ENCODE results near the gene MAML2. TPM values are rescaled to one million over a fixed set of nuclear protein-coding genes. Genes with fewer than 3 reads are reported as not detected.

Gene MAML2
- total RNA-seq, 1 experiment from 2014 or later = 2.9 TPM

DNA sequence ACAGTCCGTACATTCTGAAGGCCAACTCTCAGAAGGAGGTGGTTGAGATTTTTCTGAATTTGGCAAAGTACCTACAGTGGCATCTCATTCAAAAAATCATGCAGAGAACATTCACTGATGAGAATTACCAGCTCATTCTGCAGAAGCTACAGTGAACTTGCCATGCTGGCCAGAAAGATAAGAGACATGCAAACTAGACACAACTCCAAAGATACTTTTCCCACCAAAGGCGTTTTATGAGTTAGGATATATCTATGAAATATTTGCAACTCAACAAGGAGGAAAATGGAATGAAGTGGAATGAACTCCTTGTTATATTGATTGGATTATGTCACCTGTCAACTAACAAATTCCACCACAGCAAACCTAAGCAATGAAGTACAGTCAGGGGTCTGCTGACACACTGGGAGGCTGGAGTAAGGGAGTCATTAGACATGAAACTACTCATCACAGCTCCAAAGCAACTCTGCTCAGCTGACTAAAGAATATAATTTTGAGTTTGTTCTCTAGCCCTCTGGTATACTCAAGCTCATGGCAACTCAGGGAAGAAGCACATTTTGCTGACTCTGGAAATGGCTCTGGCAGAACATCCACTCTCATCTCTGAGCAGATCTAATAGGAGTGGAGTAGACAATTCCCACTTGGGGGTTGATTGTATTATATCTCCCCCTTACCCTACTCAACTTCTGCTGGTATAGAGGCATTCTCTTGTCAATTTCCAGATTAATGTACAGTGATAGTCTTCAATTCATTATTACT lies 22.9 kb downstream of the MAML2 start:
- BruUV-seq (replicated peaks) = no TSS peak
- H3K9me3 ChIP-seq (ENCODE audit: control insufficient read depth, insufficient read depth, low read depth, low read length) = no peaks in the 10 kb centered on the region
- no peak for DNase-seq (ENCODE audit: low read depth, low spot score)
- H3K36me3 ChIP-seq (ENCODE audit: control insufficient read depth, insufficient read depth, low read length) = no peaks in the 10 kb centered on the region
- POLR2A ChIA-PET = interaction anchor here (0.5 kb wide), 1 partner anchor 252 kb away, joined by 5 read pairs; no protein-coding TSS in a partner anchor
- H3K27me3 ChIP-seq (ENCODE audit: control insufficient read depth, insufficient read depth, low read length) = no peaks in the 10 kb centered on the region
- ATAC-seq = no peak
- no peak overlapping the region for H3K27ac ChIP-seq (ENCODE audit: low read length)
- intact Hi-C loops (cut with micrococcal nuclease; ENCODE audit: unreplicated experiment) (no loop called here), in situ Hi-C loops (cut with HindIII; ENCODE audit: low pct_unique_long_range_greater_than_20kb, low sequenced_read_pairs) (no loop called here)
- no peak overlapping the region for H3K4me3 ChIP-seq (ENCODE audit: low read depth in 2 of 2, low read length in 2 of 2)
- CTCF ChIA-PET = no interaction called here
- TF ChIP-seq, protein P1, sequence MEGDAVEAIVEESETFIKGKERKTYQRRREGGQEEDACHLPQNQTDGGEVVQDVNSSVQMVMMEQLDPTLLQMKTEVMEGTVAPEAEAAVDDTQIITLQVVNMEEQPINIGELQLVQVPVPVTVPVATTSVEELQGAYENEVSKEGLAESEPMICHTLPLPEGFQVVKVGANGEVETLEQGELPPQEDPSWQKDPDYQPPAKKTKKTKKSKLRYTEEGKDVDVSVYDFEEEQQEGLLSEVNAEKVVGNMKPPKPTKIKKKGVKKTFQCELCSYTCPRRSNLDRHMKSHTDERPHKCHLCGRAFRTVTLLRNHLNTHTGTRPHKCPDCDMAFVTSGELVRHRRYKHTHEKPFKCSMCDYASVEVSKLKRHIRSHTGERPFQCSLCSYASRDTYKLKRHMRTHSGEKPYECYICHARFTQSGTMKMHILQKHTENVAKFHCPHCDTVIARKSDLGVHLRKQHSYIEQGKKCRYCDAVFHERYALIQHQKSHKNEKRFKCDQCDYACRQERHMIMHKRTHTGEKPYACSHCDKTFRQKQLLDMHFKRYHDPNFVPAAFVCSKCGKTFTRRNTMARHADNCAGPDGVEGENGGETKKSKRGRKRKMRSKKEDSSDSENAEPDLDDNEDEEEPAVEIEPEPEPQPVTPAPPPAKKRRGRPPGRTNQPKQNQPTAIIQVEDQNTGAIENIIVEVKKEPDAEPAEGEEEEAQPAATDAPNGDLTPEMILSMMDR (IDR thresholded peaks at IDR 0.05) = no peak
- no peak for TF ChIP-seq TCF7L2 (IDR thresholded peaks at IDR 0.05; ENCODE audit: low read depth, low read length)
- no peak for TF ChIP-seq SIN3A (IDR thresholded peaks at IDR 0.05; ENCODE audit: borderline replicate concordance, insufficient read depth, low read depth, low read length)
- TF ChIP-seq, protein P2, sequence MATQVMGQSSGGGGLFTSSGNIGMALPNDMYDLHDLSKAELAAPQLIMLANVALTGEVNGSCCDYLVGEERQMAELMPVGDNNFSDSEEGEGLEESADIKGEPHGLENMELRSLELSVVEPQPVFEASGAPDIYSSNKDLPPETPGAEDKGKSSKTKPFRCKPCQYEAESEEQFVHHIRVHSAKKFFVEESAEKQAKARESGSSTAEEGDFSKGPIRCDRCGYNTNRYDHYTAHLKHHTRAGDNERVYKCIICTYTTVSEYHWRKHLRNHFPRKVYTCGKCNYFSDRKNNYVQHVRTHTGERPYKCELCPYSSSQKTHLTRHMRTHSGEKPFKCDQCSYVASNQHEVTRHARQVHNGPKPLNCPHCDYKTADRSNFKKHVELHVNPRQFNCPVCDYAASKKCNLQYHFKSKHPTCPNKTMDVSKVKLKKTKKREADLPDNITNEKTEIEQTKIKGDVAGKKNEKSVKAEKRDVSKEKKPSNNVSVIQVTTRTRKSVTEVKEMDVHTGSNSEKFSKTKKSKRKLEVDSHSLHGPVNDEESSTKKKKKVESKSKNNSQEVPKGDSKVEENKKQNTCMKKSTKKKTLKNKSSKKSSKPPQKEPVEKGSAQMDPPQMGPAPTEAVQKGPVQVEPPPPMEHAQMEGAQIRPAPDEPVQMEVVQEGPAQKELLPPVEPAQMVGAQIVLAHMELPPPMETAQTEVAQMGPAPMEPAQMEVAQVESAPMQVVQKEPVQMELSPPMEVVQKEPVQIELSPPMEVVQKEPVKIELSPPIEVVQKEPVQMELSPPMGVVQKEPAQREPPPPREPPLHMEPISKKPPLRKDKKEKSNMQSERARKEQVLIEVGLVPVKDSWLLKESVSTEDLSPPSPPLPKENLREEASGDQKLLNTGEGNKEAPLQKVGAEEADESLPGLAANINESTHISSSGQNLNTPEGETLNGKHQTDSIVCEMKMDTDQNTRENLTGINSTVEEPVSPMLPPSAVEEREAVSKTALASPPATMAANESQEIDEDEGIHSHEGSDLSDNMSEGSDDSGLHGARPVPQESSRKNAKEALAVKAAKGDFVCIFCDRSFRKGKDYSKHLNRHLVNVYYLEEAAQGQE (IDR thresholded peaks at IDR 0.05; ENCODE audit: insufficient read depth in 1 of 2, low read depth in 2 of 2, low read length in 1 of 2) = no peak
- no peak for TF ChIP-seq POLR2AphosphoS5 (IDR thresholded peaks at IDR 0.05; ENCODE audit: low read depth, low read length)
- H3K4me1 ChIP-seq (ENCODE audit: control insufficient read depth, insufficient read depth, low read length) = peaks cover 4% of the 10 kb centered on the region; the same call in 1 of the 2 replicates

DNA sequence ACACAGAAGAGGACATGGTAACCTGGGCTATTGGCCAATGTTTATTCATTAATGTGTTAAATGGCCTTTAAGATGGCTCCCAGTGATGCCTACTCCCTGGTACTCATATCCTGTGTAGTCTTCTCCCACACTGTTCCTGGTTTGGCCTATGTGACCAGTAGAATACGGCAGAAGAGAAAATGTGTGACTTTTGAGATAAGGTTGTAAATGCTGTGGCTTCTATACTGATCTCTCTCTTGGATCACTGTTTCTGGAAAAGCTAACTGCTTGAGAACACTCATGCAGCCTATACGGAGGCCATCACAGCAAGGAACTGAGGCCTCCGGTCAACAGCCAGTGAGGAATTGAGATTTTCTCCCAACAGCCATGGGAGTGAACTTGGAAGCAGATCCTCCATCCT lies 24.1 kb downstream of the MAML2 start:
- Histone ChIP-seq H3K4me3 (ENCODE audit: low read depth in 2 of 2, low read length in 2 of 2) (no peak overlapping the region), H3K27ac (ENCODE audit: low read length) (no peak overlapping the region), H3K9me3 (ENCODE audit: control insufficient read depth, insufficient read depth, low read depth, low read length) (no peaks in the 10 kb centered on the region), H3K4me1 (ENCODE audit: control insufficient read depth, insufficient read depth, low read length) (0 out of 2 replicates have a peak, but pooled peaks cover 3% of the 10 kb centered on the region), H3K27me3 (ENCODE audit: control insufficient read depth, insufficient read depth, low read length) (no peaks in the 10 kb centered on the region), H3K36me3 (ENCODE audit: control insufficient read depth, insufficient read depth, low read length) (no peaks in the 10 kb centered on the region)
- intact Hi-C loops (cut with micrococcal nuclease; ENCODE audit: unreplicated experiment) = no loop called here
- no peak for ATAC-seq
- BruUV-seq (replicated peaks) = no TSS peak
- ChIA-PET CTCF (no interaction called here), POLR2A (no interaction called here)
- in situ Hi-C loops (cut with HindIII; ENCODE audit: low pct_unique_long_range_greater_than_20kb, low sequenced_read_pairs) = no loop called here
- no peak for DNase-seq (ENCODE audit: low read depth, low spot score)
- TF ChIP-seq, protein P1 (IDR thresholded peaks at IDR 0.05) = no peak
- TF ChIP-seq, protein P2 (IDR thresholded peaks at IDR 0.05; ENCODE audit: insufficient read depth in 1 of 2, low read depth in 2 of 2, low read length in 1 of 2) = no peak
- TF ChIP-seq TCF7L2 (IDR thresholded peaks at IDR 0.05; ENCODE audit: low read depth, low read length) = no peak

Measured in Panc1 (cell line).